Stomach (tissue), 4 donors: Measurements from ENCODE around the gene GAL3ST2.
"Not testable (repeated sequence)": the region's sequence is repeated elsewhere in the genome, so short reads cannot be mapped to it uniquely, and the experiment has no call there.

Source experiments
- CTCF ChIP-seq, 7 experiments: fragments of 450-650 bp in 4 of 7; fragments of 200-600 bp in 3 of 7; sonication (generic) in 3 of 7; IDR thresholded peaks; one replicate each; pipeline ENCODE4 v1.5.1; 2016 to 2019; ENCODE audit warnings: antibody characterized with exemption in 7 of 7, control low read depth in 2 of 7, mild to moderate bottlenecking in 1 of 7
- EP300 ChIP-seq: sonication (generic); formaldehyde crosslinking; IDR thresholded peaks from one replicate; pipeline ENCODE4 v1.6.1; 2017; ENCODE audit warnings: antibody characterized with exemption
- POLR2A ChIP-seq, 4 donors: fragments of 450-650 bp; IDR thresholded peaks; one replicate each; pipeline ENCODE4 v1.6.1; 2016; ENCODE audit warnings: antibody characterized with exemption in 4 of 4, control low read depth in 2 of 4, mild to moderate bottlenecking in 1 of 4, moderate library complexity in 1 of 4
- POLR2AphosphoS5 ChIP-seq, 3 donors: sonication (generic); formaldehyde crosslinking; IDR thresholded peaks; one replicate each; pipeline ENCODE4 v1.6.1; 2016; ENCODE audit warnings: antibody characterized with exemption in 3 of 3

GRCh38 chr2:241823531-241824437 lies 47.2 kb downstream of the GAL3ST2 start:
- not testable (repeated sequence) for TF ChIP-seq CTCF (IDR thresholded peaks at IDR 0.05); POLR2AphosphoS5 (IDR thresholded peaks at IDR 0.05); POLR2A (IDR thresholded peaks at IDR 0.05); EP300
